HG02852 (cell line): ENCODE results near the gene GRPEL1.
A peak's percentile ranks its signal among the peaks of the same experiment; 100 is the strongest.

Source experiments
- ATAC-seq: cut with Tn5 transposase; IDR thresholded peaks from one replicate; pipeline ENCODE4 v1.9.1; 2021; ENCODE audit warnings: mild to moderate bottlenecking, moderate library complexity; ENCODE audit not compliant: unreplicated experiment

Gene GRPEL1

DNA sequence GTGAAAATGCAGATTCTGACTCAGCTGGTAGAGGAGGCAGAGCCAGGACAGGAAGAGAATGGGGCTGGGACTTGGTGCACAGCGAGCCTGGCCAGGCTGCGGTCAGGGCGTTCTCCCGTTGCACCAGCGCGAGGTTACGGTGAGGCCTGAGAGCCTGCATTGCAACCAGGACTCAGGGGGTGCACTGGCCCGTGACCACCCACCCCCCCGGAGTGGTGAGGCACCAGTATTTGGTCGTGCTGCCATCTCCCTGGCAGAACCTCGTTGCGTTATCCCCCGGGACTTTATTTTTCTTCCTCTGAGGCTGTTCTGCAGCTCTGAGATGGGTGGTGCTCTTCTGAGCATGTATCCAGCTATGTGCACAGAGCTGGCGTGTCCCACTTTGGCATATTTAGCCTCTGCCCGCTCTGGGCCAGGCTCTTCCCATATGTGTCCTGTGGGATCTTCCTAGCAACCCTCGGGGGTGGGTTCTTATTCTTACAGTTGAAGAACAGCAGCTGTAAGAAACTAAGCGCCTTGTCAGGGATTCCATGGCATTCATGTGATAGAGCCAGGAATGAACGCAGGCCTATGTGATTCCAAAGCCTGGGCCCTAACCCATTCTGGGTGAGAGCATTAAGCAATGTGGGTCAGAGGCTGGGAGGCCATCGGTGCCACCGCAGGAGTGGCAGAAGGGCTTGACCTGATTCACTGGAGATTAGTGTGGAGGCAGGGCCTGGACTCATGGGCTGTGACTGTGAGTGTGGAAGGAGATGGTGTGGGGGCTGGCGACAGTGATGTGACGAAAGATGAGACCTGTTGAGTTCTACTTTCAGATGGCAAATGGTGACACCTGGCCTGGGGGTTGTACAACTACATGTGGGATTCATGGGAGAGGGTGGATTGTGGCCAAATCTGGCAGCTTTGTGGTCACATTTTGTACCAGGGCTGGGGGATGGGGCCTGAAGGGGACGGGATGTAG, 21.6 kb downstream of the GRPEL1 start:
- no peak for ATAC-seq

- no peak for ATAC-seq
These were observed 22.3 kb downstream of the GRPEL1 start for GRCh38 chr4:7045553-7045952.

DNA sequence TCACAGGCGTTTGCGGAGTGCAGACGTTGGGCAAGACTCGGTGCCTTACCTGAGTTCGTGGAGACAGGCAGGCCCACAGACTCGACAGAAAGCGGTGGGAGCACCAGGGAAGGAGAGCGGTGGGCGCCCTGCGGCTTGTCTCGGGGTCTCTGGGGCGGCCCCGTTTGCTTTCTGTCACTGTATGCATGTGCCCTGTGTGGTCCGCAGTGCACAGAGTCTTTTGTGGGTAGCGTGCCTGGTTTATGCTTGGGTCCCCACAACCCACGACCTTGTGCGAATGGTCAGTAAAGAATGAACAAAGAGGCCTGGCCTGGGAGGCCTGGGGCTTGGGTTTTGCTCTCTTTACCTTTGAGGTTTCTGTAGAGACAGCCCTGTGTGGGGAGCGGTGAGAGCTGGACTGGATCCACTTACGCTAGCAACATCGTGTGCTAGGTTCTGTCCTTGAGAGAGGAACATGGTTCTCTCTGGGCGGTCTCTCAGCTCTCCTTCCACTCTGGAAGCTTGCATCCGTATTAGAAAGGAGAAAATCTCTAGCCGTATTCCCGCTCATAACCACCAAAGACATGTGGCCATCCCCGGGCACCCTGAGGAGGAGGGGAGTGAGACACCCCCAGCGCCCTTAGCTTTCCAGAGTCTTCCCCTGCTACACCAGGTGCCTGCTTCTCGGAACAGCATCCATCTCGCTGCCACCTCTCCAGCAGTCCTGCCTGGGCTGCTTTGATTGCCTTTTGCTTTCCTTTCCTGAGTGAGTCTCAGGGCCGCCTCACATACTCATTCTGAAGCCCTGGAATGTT, 23.5 kb downstream of the GRPEL1 start:
- ATAC-seq: no peak

GRCh38 chr4:7043284-7044136, 24.4 kb downstream of the GRPEL1 start, which contains the start of gene TADA2B:
Gene TADA2B, plus strand, starts transcription at chr4:7043372. Its CDS starts 208 bp downstream, at chr4:7043580.
- peak; percentile 18 for ATAC-seq

- ATAC-seq: peak; percentile 77
These were observed 25.2 kb downstream of the GRPEL1 start for GRCh38 chr4:7042503-7043283.

DNA sequence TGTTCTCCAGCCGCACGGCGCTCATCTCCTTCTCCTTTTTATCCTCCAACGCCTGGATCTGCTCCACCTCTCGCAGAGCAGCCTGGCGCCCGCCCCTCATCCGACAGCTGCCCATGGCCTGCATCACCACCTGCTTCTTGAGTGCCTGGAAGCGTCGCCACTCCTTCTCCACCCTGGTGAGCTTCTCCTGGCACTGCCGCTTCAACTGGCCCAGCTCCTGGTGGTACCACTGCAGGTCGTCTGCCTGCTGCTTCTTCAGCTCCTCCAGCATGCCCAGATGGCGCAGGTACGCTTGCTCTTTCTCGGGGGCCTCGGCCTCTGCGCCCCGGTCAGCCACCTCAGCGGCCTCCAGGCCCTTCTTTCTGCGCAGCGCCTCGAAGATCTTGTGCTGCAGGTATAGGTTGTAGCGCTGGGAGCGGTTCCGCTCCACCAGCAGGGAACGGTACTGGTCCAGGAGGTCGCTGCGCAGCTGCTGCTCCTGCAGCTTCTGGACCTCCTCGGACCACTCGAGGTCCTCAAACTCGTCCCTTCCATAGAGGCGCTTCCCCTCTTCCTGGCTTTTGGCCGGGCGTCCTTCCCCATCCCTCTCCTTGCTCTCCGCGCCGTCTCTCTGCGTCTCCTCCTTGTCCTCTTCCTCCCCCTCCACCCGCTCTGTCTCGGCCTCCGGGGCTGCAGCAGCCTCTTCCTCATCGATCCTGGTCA, 25.9 kb downstream of the GRPEL1 start:
- ATAC-seq: no peak

- ATAC-seq: no peak
These were observed 26.6 kb downstream of the GRPEL1 start for GRCh38 chr4:7041246-7041645.

GRCh38 chr4:7040765-7041164, 27.1 kb downstream of the GRPEL1 start:
- no peak for ATAC-seq

- no peak for ATAC-seq
These were observed 30.4 kb downstream of the GRPEL1 start for GRCh38 chr4:7037425-7037824.

DNA sequence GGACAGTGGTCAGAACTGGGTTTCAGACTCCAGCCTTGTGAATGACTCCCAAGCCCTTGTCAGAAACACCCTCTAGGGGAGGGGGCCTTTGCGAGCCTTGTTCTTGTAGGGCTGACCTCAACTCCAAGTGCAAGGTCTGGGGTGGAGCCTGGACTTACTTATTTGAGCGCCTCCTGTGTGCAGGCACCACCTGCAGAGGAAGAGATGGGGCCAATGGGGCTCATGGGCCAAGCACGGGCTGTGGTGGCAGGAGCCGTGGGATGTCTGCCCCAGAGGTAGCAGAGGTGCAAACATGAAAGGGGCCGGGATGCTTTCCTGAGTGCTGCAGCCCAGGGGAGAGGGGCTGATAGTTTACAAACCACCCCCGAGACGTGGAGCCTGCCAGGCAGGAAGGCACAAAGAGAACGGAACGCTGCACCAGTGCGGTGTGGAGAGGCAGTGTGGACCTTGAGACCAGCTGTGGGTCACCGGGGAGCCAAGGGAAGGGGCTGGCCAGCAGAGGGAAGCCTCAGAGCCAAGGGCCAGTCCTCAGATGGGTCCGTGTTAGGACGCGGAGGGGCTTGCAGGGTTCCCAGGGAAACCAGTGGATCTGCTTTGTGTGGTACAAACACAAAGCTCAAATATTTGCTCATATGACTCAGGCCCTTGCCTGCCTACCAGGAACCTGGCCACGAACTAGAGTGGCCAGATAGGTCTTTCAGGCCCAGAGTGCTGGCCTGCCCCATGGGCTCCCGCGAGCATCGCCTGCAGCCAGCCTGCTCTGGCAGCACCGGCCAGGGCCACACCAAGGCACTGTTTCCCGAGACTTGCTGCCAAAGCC, 33.4 kb downstream of the GRPEL1 start:
- ATAC-seq: no peak

GRCh38 chr4:7032596-7032995, 35.3 kb downstream of the GRPEL1 start:
- no peak for ATAC-seq

- ATAC-seq: no peak
These were observed 36.1 kb downstream of the GRPEL1 start for GRCh38 chr4:7031558-7032449.

GRCh38 chr4:7030856-7031255, 37.0 kb downstream of the GRPEL1 start:
- no peak for ATAC-seq

DNA sequence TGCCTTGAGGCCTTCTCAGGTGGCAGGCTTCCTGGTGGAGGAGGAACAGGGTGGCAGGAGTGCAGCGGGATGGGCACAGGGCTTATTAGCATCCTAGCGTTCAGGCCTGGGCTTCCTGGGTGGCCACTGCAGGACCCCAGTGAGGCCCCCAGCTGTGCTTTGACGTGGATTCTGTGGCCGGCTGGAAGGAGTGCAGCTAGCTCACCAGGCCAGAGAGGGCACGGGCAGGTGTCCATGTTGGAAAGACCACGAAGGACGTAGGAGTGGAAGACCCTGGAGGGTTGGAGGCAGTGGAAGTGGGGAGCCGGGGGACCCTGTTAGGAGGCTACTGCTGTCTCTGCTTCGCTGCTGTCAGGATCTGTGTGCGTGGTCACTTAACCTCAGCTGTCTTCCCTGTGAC, 37.9 kb downstream of the GRPEL1 start:
- ATAC-seq: no peak

DNA sequence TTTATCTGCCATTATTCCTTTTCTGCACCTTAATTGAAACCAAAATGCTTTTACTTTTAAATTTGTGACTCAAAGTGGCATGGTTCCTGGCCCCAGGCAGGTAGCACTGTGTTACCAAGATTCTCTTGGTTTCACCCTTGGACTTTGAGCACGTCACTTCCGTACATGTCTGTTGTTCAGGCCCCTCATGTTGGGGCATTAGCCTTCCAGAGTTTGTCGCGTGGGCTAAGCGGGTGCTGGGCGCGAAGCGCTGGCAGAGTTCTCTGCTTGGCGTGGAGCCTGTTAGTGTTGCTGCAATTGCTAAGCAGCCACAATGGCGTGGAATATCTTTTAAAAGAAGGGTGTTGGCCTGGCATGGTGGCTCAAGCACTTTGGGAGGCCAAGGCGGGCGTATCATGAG, 38.7 kb downstream of the GRPEL1 start:
- ATAC-seq: no peak

GRCh38 chr4:7027913-7028312, 40.0 kb downstream of the GRPEL1 start:
- no peak for ATAC-seq

DNA sequence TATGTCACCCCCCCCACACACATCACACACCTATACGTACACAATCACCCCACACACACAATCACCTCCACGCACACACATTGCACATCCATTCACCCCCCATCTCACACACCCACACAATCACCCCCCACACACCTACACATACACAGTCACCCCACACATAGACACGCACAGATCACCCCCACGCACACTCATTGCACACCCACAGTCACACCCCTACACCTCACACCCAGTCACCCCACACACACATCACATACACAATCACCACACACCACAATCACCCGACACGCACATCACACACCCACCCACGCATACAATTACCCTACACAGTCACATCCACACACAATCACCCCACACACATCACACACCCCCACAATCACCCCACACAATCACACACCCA, 40.6 kb downstream of the GRPEL1 start:
- ATAC-seq: no peak

DNA sequence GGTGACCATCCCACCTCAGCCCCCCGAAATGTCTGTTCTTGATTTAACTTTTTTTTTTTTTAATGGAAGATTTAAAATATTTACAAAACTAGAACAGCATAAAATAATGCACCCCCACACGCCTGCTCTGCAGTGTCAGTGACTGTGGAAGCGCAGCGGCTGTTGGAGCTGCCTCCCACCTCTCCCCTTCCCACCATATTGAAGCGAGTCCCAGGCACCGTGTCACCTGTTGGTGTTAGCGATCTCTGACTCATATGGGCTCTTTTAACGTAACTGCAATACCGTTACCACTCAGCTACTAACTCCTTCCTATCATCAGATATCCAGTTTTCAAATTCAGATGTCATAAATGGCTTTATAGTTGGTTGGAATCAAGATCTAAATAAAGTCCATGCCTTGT, 41.8 kb downstream of the GRPEL1 start:
- ATAC-seq: no peak
